ENCODE results near the gene CTAGE4. TPM values are rescaled to one million over a fixed set of nuclear protein-coding genes. Genes with fewer than 3 reads are reported as not detected.

Gene CTAGE4
- total RNA-seq, 120 experiments from 2014 or later, result 0.19 to 1.4 (median 0.32) TPM; not detected in 80

Other genes with a start within 250 kb of the CTAGE4 start
- gene OR2F2, start 248.2 kb upstream of the CTAGE4 start, total RNA-seq, result not detected
- gene OR2F1, start 228.6 kb upstream of the CTAGE4 start, total RNA-seq, result under 1 TPM in 2 of 120 experiments, not detected in 118; 0.11 to 0.16 TPM
- under 1 TPM in 1 of 120 experiments, not detected in 119; 0.45 TPM for gene OR6B1, start 183.1 kb upstream of the CTAGE4 start, total RNA-seq
- gene OR2A5, start 134.5 kb upstream of the CTAGE4 start, total RNA-seq, result not detected
- gene OR2A25, start 113.7 kb upstream of the CTAGE4 start, total RNA-seq, result not detected
- gene OR2A12, start 97.2 kb upstream of the CTAGE4 start, total RNA-seq, result not detected
- gene OR2A2, start 73.9 kb upstream of the CTAGE4 start, total RNA-seq, result not detected
- gene OR2A14, start 60.3 kb upstream of the CTAGE4 start, total RNA-seq, result not detected
- 1 to 10 TPM in 9 of 120 experiments, under 1 TPM in 74, not detected in 37; 0.14 to 1.8 (median 0.53) TPM for gene ARHGEF35, start 12.4 kb downstream of the CTAGE4 start, total RNA-seq
- gene OR2A42, start 56.1 kb downstream of the CTAGE4 start, total RNA-seq, result under 1 TPM in 8 of 120 experiments, not detected in 112; 0.09 to 0.38 (median 0.16) TPM
- 1 to 10 TPM in 2 of 120 experiments, under 1 TPM in 53, not detected in 65; 0.14 to 1.1 (median 0.49) TPM for gene OR2A7, start 81.3 kb downstream of the CTAGE4 start, total RNA-seq
- gene CTAGE8, start 85.8 kb downstream of the CTAGE4 start, total RNA-seq, result 1 to 10 TPM in 1 of 120 experiments, under 1 TPM in 36, not detected in 83; 0.19 to 1.0 (median 0.42) TPM
- under 1 TPM in 5 of 120 experiments, not detected in 115; 0.09 to 0.26 (median 0.11) TPM for gene OR2A1, start 129.0 kb downstream of the CTAGE4 start, total RNA-seq
- 1 to 10 TPM in 78 of 120 experiments, under 1 TPM in 41, not detected in 1; 0.23 to 5.4 (median 1.3) TPM for gene ARHGEF5, start 171.9 kb downstream of the CTAGE4 start, total RNA-seq
- under 1 TPM in 1 of 120 experiments, not detected in 119; 0.23 TPM for gene NOBOX, start 220.2 kb downstream of the CTAGE4 start, total RNA-seq